Astrocyte (in vitro differentiated cells and primary cell): ENCODE measurements around the gene HMG20A. TPM values are rescaled to one million over a fixed set of nuclear protein-coding genes. Genes with fewer than 3 reads are reported as not detected.

Source experiments
- DNase-seq: peaks from one replicate; pipeline ENCODE4 v3.0.0-alpha.2; 2010; ENCODE audit warnings: low read depth
- FAIRE-seq: peaks from 2 replicates; lab custom pipeline; 2011; peaks lifted over from hg19 to GRCh38; lab: Jason Lieb, UNC
- H2AFZ ChIP-seq: 2 replicates; pipeline ENCODE4 v1.6.0; 2012; ENCODE audit warnings: low read depth, low read length, inconsistent platforms
- H3K27ac ChIP-seq: 2 replicates; pipeline ENCODE4 v1.5.1; 2011; ENCODE audit warnings: low read depth, low read length, inconsistent platforms
- H3K27me3 ChIP-seq: 2 replicates; pipeline ENCODE4 v1.6.0; 2011; ENCODE audit warnings: low read length, inconsistent platforms; ENCODE audit not compliant: insufficient read depth
- H3K36me3 ChIP-seq: 2 replicates; pipeline ENCODE4 v1.5.1; 2011; ENCODE audit warnings: low read length, inconsistent platforms; ENCODE audit not compliant: insufficient read depth
- H3K4me1 ChIP-seq: 2 replicates; pipeline ENCODE4 v1.5.1; 2011; ENCODE audit warnings: low read length, inconsistent platforms; ENCODE audit not compliant: insufficient read depth
- H3K4me2 ChIP-seq: 2 replicates; pipeline ENCODE4 v1.6.0; 2012; ENCODE audit warnings: low read length, inconsistent platforms
- H3K4me3 ChIP-seq: 2 replicates; pipeline ENCODE4 v1.5.1; 2011; ENCODE audit warnings: low read depth, mild to moderate bottlenecking, low read length, inconsistent platforms; ENCODE audit not compliant: insufficient read depth
- H3K79me2 ChIP-seq: 2 replicates; pipeline ENCODE4 v1.6.0; 2012; ENCODE audit warnings: mild to moderate bottlenecking, low read length, inconsistent platforms; ENCODE audit not compliant: insufficient read depth
- H3K9ac ChIP-seq: 2 replicates; pipeline ENCODE4 v1.6.0; 2012; ENCODE audit warnings: mild to moderate bottlenecking, low read length, inconsistent platforms
- H3K9me3 ChIP-seq: 2 replicates; pipeline ENCODE4 v1.5.1; 2012; ENCODE audit warnings: low read depth, mild to moderate bottlenecking, low read length, inconsistent platforms; ENCODE audit not compliant: insufficient read depth
- H4K20me1 ChIP-seq: 2 replicates; pipeline ENCODE4 v1.6.0; 2012; ENCODE audit warnings: low read length, inconsistent platforms; ENCODE audit not compliant: insufficient read depth
- H3K27ac Mint-ChIP-seq: one replicate; pipeline ENCODE4 v1.8.0; 2021; ENCODE audit warnings: mild to moderate bottlenecking, mixed read lengths; ENCODE audit not compliant: unreplicated experiment
- H3K27me3 Mint-ChIP-seq: one replicate; pipeline ENCODE4 v1.8.0; 2021; ENCODE audit warnings: low read depth, mixed read lengths; ENCODE audit not compliant: unreplicated experiment
- H3K36me3 Mint-ChIP-seq: one replicate; pipeline ENCODE4 v1.8.0; 2021; ENCODE audit warnings: low read depth, mixed read lengths; ENCODE audit not compliant: unreplicated experiment
- H3K4me1 Mint-ChIP-seq: one replicate; pipeline ENCODE4 v1.8.0; 2021; ENCODE audit warnings: low read depth, mixed read lengths; ENCODE audit not compliant: unreplicated experiment
- H3K4me3 Mint-ChIP-seq: one replicate; pipeline ENCODE4 v1.8.0; 2021; ENCODE audit warnings: mild to moderate bottlenecking, moderate library complexity, mixed read lengths; ENCODE audit not compliant: unreplicated experiment
- H3K9me3 Mint-ChIP-seq: one replicate; pipeline ENCODE4 v1.8.0; 2021; ENCODE audit warnings: mild to moderate bottlenecking, mixed read lengths; ENCODE audit not compliant: unreplicated experiment
- EZH2 ChIP-seq: IDR thresholded peaks from 2 replicates; pipeline ENCODE4 v1.6.1; 2012; ENCODE audit warnings: mild to moderate bottlenecking, low read length, inconsistent platforms; ENCODE audit not compliant: insufficient read depth
- total RNA-seq: library from RNA; stranded (reverse); gene quantifications from 2 replicates; pipeline ENCODE4 v1.2.1, GENCODE V29; 2021
- TF ChIP-seq, protein P1 (sequence below): IDR thresholded peaks from 2 replicates; pipeline ENCODE4 v1.5.1; 2011; ENCODE audit warnings: low read depth, mild to moderate bottlenecking, inconsistent platforms, low read length, moderate library complexity; ENCODE audit not compliant: insufficient read depth

HMG20A gene
- total RNA-seq, 1 donor from 2014 or later: 47.4 TPM

GRCh38 chr15:77519540-77519939, 98.9 kb downstream of the HMG20A start:
- TF ChIP-seq, protein P1, sequence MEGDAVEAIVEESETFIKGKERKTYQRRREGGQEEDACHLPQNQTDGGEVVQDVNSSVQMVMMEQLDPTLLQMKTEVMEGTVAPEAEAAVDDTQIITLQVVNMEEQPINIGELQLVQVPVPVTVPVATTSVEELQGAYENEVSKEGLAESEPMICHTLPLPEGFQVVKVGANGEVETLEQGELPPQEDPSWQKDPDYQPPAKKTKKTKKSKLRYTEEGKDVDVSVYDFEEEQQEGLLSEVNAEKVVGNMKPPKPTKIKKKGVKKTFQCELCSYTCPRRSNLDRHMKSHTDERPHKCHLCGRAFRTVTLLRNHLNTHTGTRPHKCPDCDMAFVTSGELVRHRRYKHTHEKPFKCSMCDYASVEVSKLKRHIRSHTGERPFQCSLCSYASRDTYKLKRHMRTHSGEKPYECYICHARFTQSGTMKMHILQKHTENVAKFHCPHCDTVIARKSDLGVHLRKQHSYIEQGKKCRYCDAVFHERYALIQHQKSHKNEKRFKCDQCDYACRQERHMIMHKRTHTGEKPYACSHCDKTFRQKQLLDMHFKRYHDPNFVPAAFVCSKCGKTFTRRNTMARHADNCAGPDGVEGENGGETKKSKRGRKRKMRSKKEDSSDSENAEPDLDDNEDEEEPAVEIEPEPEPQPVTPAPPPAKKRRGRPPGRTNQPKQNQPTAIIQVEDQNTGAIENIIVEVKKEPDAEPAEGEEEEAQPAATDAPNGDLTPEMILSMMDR: no peak
- no peak for TF ChIP-seq EZH2
- no peak overlapping the region for H3K9ac ChIP-seq
- no peak overlapping the region for H2AFZ ChIP-seq
- no peaks in the 10 kb centered on the region for H3K36me3 ChIP-seq
- H3K27ac ChIP-seq: no peak overlapping the region
- H3K79me2 ChIP-seq: no peaks in the 10 kb centered on the region
- H3K9me3 Mint-ChIP-seq: peaks cover 1% of the 10 kb centered on the region
- H3K4me2 ChIP-seq: no peak overlapping the region
- no peaks in the 10 kb centered on the region for H3K9me3 ChIP-seq
- H3K4me1 Mint-ChIP-seq: peaks cover 3% of the 10 kb centered on the region
- FAIRE-seq (no peak), DNase-seq (no peak)
- no peaks in the 10 kb centered on the region for H3K27me3 ChIP-seq
- H4K20me1 ChIP-seq: no peaks in the 10 kb centered on the region
- H3K36me3 Mint-ChIP-seq: peaks cover 2% of the 10 kb centered on the region
- no peak overlapping the region for H3K4me3 ChIP-seq
- H3K27ac Mint-ChIP-seq: no peak overlapping the region
- no peak overlapping the region for H3K4me3 Mint-ChIP-seq
- H3K27me3 Mint-ChIP-seq: peaks cover 4% of the 10 kb centered on the region
- no peaks in the 10 kb centered on the region for H3K4me1 ChIP-seq

DNA sequence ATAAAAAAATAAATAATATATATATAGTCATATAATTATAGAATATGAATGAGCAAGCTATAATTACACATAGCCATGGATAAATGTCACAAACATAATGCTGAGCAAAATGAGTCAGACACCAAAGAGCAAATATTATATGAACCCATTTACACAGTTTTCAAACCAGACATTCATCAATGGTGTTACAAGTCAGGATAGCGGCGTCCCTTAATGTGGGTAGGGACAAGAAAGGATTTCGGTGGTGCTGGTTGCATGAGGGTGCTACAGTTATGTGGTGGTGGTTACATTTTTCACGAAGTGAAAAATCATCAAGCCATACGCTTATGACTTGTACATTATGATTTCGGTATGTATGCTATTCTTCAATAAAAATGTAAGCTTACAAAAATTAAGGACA, 100.5 kb downstream of the HMG20A start:
- no peak overlapping the region for H3K27ac ChIP-seq
- H3K9me3 ChIP-seq: no peaks in the 10 kb centered on the region
- H4K20me1 ChIP-seq: no peaks in the 10 kb centered on the region
- FAIRE-seq (no peak), DNase-seq (no peak)
- H3K79me2 ChIP-seq: no peaks in the 10 kb centered on the region
- Mint-ChIP-seq H3K27me3 (no peaks in the 10 kb centered on the region), H3K36me3 (peaks cover 2% of the 10 kb centered on the region), H3K27ac (no peak overlapping the region), H3K9me3 (no peaks in the 10 kb centered on the region), H3K4me1 (peaks cover 2% of the 10 kb centered on the region), H3K4me3 (no peak overlapping the region)
- no peak overlapping the region for H3K9ac ChIP-seq
- no peak overlapping the region for H3K4me2 ChIP-seq
- H3K4me1 ChIP-seq: no peaks in the 10 kb centered on the region
- no peaks in the 10 kb centered on the region for H3K36me3 ChIP-seq
- no peak overlapping the region for H2AFZ ChIP-seq
- TF ChIP-seq EZH2: no peak
- TF ChIP-seq, protein P1: no peak
- no peaks in the 10 kb centered on the region for H3K27me3 ChIP-seq
- H3K4me3 ChIP-seq: no peak overlapping the region

GRCh38 chr15:77525400-77525811, 104.7 kb downstream of the HMG20A start:
- peaks cover 14% of the 10 kb centered on the region for H3K4me1 Mint-ChIP-seq

More at GRCh38 chr15:77525400-77525811, 104.7 kb downstream of the HMG20A start:
- FAIRE-seq (no peak), DNase-seq (no peak)
- H3K27ac Mint-ChIP-seq: no peak overlapping the region
- Histone ChIP-seq H4K20me1 (no peaks in the 10 kb centered on the region), H3K4me2 (no peak overlapping the region), H3K4me3 (no peak overlapping the region), H3K36me3 (no peaks in the 10 kb centered on the region), H3K79me2 (no peaks in the 10 kb centered on the region), H3K27ac (no peak overlapping the region), H3K9ac (no peak overlapping the region), H3K4me1 (peaks cover 5% of the 10 kb centered on the region), H2AFZ (no peak overlapping the region), H3K9me3 (no peaks in the 10 kb centered on the region), H3K27me3 (no peaks in the 10 kb centered on the region)
- H3K36me3 Mint-ChIP-seq: no peaks in the 10 kb centered on the region
- peaks cover 3% of the 10 kb centered on the region for H3K27me3 Mint-ChIP-seq
- no peaks in the 10 kb centered on the region for H3K9me3 Mint-ChIP-seq
- no peak for TF ChIP-seq EZH2
- TF ChIP-seq, protein P1: no peak
- H3K4me3 Mint-ChIP-seq: no peak overlapping the region
